ENCODE measurements around the gene GFAP. TPM values are rescaled to one million over a fixed set of nuclear protein-coding genes. Genes with fewer than 3 reads are reported as not detected.

The GFAP gene
- total RNA-seq, 1 donor from 2014 or later, result 708 TPM

DNA sequence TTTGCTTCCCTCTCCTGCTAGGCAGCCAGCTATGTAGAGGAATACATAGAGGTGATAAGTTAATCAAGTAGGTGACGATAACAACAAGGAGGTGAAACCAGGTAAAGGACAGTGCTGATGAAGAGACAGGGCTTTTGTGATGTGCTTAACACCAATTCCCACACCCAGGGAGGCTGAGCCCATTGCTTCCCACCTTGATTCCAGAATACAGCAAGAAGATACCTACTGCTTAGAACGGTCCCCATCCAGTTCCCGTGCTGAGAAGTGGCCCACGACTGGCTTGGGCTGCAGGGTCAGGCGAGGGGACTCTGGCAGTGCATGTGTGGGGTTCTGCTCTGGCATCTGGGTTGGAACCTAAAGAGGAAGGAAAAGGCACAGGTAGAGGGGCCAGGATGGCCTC is 16.1 kb upstream of the GFAP start:
- DNase-seq, result no peak

- DNase-seq, result no peak
Observed at GRCh38 chr17:44930667-44931066, 15.4 kb upstream of the GFAP start.

DNA sequence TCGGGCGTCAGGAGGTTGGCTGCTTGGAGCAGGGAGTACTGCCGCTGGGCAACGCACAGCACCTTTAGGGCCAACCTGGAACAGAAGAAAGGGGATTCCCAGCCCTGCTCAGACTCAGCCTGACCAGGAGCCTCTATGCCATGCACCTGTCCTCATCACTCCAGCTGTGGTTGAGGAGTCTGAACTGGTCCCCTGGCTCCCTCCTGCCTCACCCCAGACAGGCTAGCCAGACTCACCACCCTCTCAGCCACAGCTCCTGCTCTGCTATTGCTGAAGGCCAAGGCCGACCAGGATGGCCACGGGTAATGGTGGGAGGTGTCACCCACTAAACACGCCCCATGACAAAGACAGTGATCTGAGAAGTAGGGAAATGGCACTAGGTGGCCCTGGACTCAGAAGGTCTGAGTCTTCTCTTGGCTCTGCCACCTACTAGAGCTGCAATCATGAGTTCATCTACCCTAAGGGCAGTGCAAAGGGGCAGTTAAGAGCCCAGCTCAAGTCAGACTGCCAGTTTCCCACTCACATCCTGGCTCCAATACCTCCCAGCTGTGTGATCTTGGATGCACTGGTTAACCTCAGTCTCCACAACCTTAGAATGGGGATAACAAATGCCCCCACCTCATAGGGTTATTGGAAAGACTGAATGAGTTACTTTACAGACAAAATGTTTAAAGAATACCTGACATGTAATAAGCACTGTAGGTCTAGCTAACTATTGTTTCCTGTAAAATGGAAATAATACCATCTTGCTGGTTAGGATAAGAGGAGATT is 13.8 kb upstream of the GFAP start:
- DNase-seq, result no peak

GRCh38 chr17:44928136-44928535 is 12.8 kb upstream of the GFAP start:
- DNase-seq, result no peak

GRCh38 chr17:44927696-44928095 is 12.4 kb upstream of the GFAP start:
- DNase-seq, result no peak

GRCh38 chr17:44926821-44927525 is 11.7 kb upstream of the GFAP start:
- no peak for DNase-seq

DNA sequence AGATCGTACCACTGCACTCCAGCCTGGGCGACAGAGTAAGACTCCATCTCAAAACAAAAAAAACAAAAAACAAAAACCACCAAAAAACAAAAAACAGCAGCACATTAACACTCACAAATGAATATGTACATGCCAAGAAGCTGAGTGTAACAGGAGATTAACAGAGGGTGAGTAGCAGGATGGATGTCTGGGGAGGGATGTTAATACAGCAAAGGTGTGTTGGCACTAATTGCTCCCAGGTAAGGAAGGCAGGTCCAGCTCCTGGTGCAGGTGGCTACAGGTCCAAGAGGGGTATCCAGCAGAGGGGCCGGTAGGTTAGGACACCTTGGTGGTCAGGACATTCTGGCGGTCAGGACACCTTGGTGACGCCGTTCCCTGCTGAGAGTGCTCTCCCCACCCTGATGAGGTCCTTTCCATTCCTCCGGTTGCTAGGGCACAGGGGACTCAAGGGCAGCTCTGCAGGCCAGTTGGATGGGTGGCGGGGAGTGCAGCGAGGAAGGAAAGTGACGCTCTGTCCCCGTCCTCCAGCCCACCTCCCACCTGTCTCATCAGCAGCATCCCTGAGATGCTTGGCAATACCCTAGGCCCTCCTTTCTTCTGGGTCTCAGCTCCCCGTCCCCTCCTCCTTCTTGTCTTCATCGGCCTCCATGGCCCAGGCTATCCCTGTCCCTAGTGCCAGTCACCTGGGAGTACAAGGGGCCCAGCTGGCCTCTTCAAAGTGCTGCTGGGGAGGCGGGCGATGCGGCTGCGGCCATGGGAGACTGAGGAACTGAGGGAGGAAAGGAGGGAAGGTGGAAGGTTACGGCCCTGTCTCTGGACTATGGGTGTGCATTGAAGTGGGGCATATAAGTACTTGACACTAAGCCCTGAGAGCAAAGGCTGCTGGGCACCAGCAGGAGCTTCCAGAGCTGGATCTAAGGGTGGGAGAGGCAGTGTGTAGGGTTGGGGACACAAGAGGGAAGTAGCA is 10.7 kb upstream of the GFAP start:
- no peak for DNase-seq

DNA sequence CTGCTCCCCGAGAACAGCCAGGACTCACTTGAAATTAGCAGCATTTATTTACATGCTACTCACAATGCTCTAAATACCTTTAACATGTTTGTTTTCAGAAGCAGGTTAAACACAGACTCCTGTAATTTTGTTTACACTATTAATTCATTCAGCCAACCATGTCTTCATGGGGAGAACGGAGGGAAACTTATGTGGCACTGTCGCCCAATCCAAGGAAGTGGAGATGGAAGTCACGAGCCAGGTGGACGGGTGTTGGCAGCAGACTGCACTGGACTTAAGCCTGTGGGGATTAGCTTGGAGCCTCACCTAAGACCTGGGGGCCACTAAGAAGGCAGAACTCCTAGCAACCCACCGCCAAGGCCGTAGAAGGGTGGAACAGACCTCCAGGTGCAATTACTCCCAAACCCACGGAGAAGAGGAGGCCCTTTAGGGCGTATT is 8.8 kb upstream of the GFAP start:
- no peak for DNase-seq

GRCh38 chr17:44922746-44923470 is 7.6 kb upstream of the GFAP start:
- no peak for DNase-seq

DNA sequence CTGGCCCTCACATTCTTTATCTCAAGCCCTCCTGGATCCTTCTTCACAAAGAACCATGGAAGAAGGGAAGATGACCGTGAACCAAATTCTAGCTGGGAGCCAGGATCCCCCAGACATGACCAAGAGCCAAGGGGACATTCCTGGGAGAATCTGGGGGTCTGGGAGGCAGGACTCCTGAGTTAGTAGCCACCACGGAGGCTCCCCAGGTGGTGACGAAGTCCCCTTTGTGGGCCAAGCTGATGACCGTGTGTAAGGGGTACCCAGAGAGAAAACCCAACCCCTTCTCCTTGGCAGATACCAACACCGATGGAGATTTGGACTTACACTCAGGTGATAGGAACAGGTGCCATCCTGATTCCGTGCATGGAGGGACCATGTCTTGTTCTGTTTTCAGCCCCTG is 6.8 kb upstream of the GFAP start:
- no peak for DNase-seq

DNA sequence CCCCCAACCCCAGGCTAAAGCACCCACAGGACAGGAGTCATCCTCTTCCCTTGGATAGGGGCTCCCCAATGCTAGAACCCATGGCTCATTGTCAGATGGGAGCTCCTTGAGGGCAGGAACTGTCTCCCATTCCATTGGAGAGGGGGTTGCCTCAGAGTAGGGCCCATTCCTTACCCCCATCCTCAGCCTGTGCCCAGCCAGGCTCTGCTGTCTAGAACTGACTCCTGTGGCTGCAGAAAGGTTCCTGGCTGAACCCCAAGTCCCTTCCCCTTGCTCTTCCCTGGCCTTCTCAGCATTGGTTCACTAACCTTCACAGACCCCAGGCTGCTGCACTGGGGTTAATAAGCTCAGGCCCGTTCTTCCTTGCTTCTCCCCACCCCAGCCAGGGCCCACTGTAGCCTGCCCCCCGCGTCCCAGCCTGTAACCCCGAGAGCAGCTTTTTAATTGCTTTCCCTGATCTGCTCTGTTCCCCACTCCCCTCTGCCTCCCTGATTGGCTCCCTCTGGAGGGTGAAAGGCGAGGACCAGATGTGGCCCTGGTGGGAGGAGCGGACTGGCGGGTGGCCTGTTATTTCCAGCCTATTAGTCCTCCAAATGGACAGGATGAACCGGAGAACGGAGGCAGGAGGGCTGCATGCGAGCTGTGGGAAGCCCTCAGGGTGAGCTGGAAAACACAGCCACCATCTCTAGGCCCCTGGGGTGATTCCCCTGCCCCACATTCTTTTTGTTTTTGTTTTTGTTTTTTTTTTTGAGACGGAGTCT is 6.0 kb upstream of the GFAP start:
- no peak for DNase-seq

- no peak for DNase-seq
Observed at GRCh38 chr17:44920565-44920940, 5.3 kb upstream of the GFAP start.

DNA sequence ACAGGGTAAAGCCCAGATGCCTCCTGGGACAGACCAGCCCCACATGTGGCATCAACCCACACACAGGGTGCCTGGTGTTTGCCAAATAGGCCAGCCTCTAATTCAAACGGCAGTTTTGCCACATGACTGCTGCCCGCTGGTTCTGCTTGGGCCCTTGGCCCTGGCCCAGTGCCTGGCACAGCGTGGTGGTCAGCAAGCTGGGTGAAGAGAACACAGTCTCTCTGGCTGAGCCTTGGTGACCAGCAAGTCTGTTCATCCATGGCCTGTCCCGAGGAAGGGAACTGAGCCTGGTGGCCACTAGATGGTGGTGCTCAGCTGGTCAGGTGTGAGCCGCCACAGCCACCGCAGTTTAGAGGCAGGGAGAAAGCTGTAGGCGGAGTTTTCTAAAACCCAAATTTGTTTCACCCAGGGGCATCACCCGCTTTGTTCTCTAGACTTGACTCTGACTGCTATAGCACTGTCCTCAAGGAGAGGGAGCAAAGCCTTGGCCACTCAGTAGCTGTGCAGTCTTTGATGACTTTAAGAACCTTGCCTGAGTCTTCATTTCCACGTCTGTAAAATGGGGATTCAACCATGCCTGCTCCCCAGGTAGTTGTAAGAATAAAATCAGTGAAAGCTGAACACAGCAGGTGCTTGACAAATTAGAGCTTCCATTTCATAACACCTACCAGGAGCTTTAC is 4.7 kb upstream of the GFAP start:
- DNase-seq, result peak; percentile 77

- DNase-seq, result no peak
Observed at GRCh38 chr17:44919411-44919810, 4.1 kb upstream of the GFAP start.

DNA sequence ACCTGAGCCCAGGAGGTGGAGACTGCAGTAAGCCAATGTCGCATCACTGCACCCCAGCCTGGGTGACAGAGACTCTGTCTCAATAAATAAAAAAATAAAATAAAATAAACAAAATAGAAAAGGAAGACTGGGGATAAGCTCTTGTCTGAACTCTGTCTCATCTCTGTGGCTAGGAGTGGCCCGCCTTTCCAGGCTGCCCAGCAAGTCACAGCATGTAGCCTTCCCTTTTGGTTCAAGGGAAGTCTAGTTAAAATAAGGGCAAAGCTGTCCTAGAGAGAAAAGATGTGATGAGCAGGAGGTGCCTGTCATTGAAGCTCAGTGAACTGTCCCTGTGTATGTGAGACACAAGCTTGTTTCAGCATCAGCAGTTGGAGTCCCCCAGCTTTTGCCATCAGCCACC is 2.7 kb upstream of the GFAP start:
- no peak for DNase-seq

DNA sequence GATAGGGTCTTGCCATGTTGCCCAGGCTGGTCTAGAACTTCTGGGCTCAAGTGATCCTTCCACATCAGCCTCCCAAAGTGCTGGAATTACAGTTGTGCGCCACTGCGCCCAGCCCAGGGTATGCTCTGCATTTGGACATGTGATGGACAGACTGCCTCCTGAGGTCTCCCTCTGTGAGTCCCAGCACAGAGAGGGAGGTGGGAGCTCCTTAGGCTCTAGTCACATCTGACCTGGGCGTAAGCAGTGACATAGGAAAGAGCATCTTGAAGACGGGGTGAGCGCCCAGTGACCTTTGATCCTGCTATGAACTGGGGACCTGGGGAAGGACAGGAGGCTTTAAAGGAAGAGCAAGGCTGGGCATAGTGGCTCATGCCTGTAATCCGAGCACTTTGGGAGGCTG is 2.2 kb upstream of the GFAP start:
- no peak for DNase-seq

DNA sequence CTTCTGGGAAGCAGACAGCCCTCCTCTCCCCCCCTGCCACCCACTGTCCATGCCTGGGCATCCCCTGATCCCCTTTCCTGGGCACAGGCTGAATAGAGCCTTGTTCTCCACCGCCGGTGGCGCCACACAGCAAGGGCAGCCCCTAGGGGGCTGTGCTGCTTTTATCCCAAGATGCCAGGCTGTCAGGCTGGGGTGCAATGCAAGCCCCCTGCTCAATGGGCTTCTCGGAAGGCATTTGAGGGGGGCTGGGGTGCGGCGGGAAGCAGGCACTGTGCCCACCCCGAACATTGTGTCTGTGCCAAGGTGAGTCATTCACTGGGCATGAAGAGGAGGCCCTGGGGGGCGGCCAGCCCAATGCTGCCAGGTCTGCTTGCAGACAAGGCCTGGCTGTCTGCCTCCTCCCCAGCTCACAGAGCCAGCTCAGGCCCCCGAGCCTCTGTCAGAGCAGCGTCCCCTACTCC is 1.5 kb upstream of the GFAP start:
- peak; percentile 69 for DNase-seq

DNA sequence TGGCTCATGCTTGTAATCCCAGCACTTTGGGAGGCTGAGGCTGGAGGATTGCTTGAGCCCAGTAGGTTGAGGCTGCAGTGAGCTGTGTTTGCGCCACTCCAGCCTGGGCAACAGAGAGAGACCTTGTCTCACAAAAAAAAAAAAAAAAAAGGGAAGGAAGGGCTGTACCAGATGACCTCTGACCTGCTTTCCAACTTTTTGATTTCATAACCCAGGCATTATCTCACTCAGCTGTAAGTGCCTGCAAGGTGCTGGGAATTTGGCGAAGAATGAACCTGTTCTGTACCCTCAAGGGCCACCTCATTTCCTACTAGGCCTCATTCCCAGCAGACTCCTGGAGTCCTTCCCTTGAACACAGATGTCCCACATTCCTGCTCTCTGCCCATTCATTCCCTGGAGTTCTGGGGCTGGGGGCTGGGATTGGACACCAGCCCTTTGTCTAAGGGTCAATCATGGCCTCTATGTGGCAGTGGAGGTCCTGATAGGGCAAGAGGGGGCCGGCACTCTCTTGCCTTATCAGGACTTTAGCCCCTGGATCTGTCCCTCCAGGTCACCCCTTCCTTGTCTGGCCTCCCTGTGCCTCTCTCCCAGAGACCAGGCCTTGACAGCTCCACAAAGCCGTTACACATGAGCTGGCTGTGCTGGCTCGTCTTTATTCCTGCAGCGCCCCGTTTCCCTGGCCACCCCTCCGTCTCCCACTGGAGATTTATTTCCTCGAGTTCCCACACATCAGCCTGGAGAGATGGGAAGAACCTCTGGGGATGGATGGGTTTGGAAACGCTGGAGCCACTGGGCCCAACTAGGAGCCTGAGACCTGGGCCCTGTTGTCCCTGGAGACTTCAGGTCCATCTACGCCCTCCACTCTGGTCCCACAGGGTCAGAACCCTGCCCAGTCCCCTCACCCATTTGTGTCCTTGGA is 821 bp upstream of the GFAP start:
- DNase-seq, result no peak

- no peak for DNase-seq
Observed at GRCh38 chr17:44914698-44915271, 515 bp downstream of the GFAP start.

Data from occipital lobe (tissue), 2 donors.